CD8-positive, alpha-beta memory T cell (primary cell): Measurements from ENCODE around the gene TMEM134. TPM values are rescaled to one million over a fixed set of nuclear protein-coding genes. Genes with fewer than 3 reads are reported as not detected.
A peak's percentile ranks its signal among the peaks of the same experiment; 100 is the strongest.
"Not testable (repeated sequence)": the region's sequence is repeated elsewhere in the genome, so short reads cannot be mapped to it uniquely, and the experiment has no call there.

Source experiments
- CTCF ChIA-PET: fragments of 350-600 bp; sonication (Branson Sonifier 250); formaldehyde crosslinking; loops from one replicate; lab custom pipeline; 2021; ENCODE audit warnings: antibody characterized with exemption; lab: Charles Lee
- POLR2A ChIA-PET: fragments of 350-600 bp; sonication (Branson Sonifier 250); formaldehyde crosslinking; loops from one replicate; lab custom pipeline; 2021; ENCODE audit warnings: antibody characterized with exemption; lab: Charles Lee
- DNase-seq, 5 donors: peaks; one replicate each; pipeline versions ENCODE4 v3.0.0 to v3.0.0-alpha.2; 2020 to 2022; ENCODE audit warnings: mixed read lengths in 1 of 5
- H3K27ac ChIP-seq: one replicate; pipeline ENCODE4 v1.7.0; 2013; ENCODE audit warnings: low read depth, mild to moderate bottlenecking, low read length, moderate library complexity
- H3K27me3 ChIP-seq: 2 replicates; pipeline ENCODE4 v1.7.0; 2013; ENCODE audit warnings: low read length, mild to moderate bottlenecking; ENCODE audit not compliant: insufficient read depth, poor library complexity, severe bottlenecking
- H3K36me3 ChIP-seq: 2 replicates; pipeline ENCODE4 v1.7.0; 2013; ENCODE audit warnings: mild to moderate bottlenecking, low read length, moderate library complexity; ENCODE audit not compliant: insufficient read depth
- H3K4me1 ChIP-seq: 2 replicates; pipeline ENCODE4 v1.7.0; 2013; ENCODE audit warnings: mild to moderate bottlenecking, low read length, moderate library complexity; ENCODE audit not compliant: insufficient read depth
- H3K4me3 ChIP-seq: 2 replicates; pipeline ENCODE4 v1.7.0; 2013; ENCODE audit warnings: mild to moderate bottlenecking, low read length
- H3K9me3 ChIP-seq: 2 replicates; pipeline ENCODE4 v1.7.0; 2013; ENCODE audit warnings: mild to moderate bottlenecking, low read length
- H3K27ac Mint-ChIP-seq, 8 donors: one replicate each; pipeline ENCODE4 v1.8.0; 2020 to 2021; ENCODE audit warnings: mixed read lengths in 8 of 8, mild to moderate bottlenecking in 6 of 8, inconsistent platforms in 3 of 8, moderate library complexity in 3 of 8
- H3K27me3 Mint-ChIP-seq, 2 donors: one replicate each; pipeline ENCODE4 v1.8.0; 2020 to 2021; ENCODE audit warnings: mixed read lengths in 2 of 2, mild to moderate bottlenecking in 1 of 2, moderate library complexity in 1 of 2
- H3K36me3 Mint-ChIP-seq, 3 donors: one replicate each; pipeline ENCODE4 v1.8.0; 2020 to 2021; ENCODE audit warnings: mixed read lengths in 3 of 3, inconsistent platforms in 1 of 3, mild to moderate bottlenecking in 1 of 3
- H3K4me1 Mint-ChIP-seq, 3 donors: one replicate each; pipeline ENCODE4 v1.8.0; 2020 to 2021; ENCODE audit warnings: mixed read lengths in 3 of 3, inconsistent platforms in 1 of 3, mild to moderate bottlenecking in 1 of 3
- H3K4me3 Mint-ChIP-seq, 7 donors: one replicate each; pipeline ENCODE4 v1.8.0; 2020 to 2021; ENCODE audit warnings: mixed read lengths in 7 of 7, mild to moderate bottlenecking in 6 of 7, moderate library complexity in 4 of 7, inconsistent platforms in 2 of 7
- H3K9me3 Mint-ChIP-seq, 5 donors: one replicate each; pipeline ENCODE4 v1.8.0; 2020 to 2022; ENCODE audit warnings: mixed read lengths in 5 of 5, mild to moderate bottlenecking in 3 of 5, moderate library complexity in 2 of 5, inconsistent platforms in 1 of 5
- polyA plus RNA-seq: library from polyadenylated mRNA; unstranded; fragments of 300-500 nt; fragmentation: Illumina TruSeq; gene quantifications from one replicate; pipeline ENCODE4 v1.2.3, GENCODE V29; 2021
- total RNA-seq, 2 experiments: library from RNA; stranded (reverse); gene quantifications; one replicate each; pipeline ENCODE4 v1.2.3, GENCODE V29; 2021

The TMEM134 gene
- total and polyA plus RNA-seq, 3 experiments from 2014 or later, result 49.6 to 152 (median 57.9) TPM

GRCh38 chr11:67489203-67489884 is 20.3 kb upstream of the TMEM134 start:
- peaks cover 4 to 70% (median 12%) of the 10 kb centered on the region in 3 donors for H3K36me3 Mint-ChIP-seq
- no peaks in the 10 kb centered on the region for H3K27me3 Mint-ChIP-seq
- ChIA-PET CTCF (interaction anchor here (1.5 kb wide), 1 partner anchor 16 kb away, joined by 4 read pairs; the partner anchor contains the start of gene PITPNM1), POLR2A (interaction anchor here (0.5 to 1.2 kb wide), 2 partner anchors 52 to 87 kb away, joined by 5 to 10 read pairs; partner anchors contain the start of gene PTPRCAP)
- H3K9me3 Mint-ChIP-seq, result no peaks in the 10 kb centered on the region
- Histone ChIP-seq H3K9me3 (no peaks in the 10 kb centered on the region), H3K36me3 (peaks cover 27% of the 10 kb centered on the region), H3K4me3 (no peak overlapping the region), H3K27ac (no peak overlapping the region), H3K27me3 (no peaks in the 10 kb centered on the region), H3K4me1 (peaks cover 41% of the 10 kb centered on the region)
- H3K4me1 Mint-ChIP-seq, result peaks cover 41 to 54% (median 42%) of the 10 kb centered on the region in 3 donors
- H3K4me3 Mint-ChIP-seq, result peak overlapping the region in 1 of 7 donors; percentile 79
- no peak for DNase-seq
- H3K27ac Mint-ChIP-seq, result peak overlapping the region in 6 of 8 donors; percentile 47 to 93 (median 76)

DNA sequence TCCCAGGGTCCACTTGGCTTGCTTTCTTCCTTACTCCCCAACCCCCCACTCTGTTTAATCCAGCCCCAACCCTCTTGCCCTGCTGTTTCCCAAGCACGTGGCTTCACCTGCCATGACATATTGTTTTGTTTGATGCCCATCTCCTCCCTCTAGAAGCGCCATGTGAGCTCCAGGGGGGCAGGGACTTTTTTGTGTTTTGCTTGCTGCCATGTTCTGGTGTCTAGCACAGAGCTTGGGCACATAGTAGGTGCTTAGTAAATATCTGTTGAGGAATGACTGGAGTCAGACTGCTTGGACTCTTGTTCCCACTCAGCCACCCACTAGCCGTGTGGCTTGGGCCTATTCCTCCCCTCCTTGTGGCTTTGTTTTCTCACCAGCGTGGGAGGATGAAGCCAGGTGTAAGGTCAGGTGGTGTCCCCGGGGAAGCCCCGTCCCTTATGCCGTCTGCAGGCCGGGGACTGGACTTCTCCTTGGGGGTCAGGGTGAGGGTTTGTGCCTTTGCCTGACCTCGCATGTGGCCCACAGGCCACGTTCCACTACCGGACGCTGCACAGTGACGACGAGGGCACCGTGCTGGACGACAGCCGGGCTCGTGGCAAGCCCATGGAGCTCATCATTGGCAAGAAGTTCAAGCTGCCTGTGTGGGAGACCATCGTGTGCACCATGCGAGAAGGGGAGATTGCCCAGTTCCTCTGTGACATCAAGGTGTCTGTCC is 17.6 kb upstream of the TMEM134 start:
- Mint-ChIP-seq H3K27me3 (no peaks in the 10 kb centered on the region), H3K4me1 (peaks cover 60 to 75% (median 63%) of the 10 kb centered on the region in 3 donors), H3K27ac (peak overlapping the region; percentile 80 to 100 (median 94)), H3K9me3 (no peaks in the 10 kb centered on the region), H3K36me3 (peaks cover 4 to 61% (median 12%) of the 10 kb centered on the region in 3 donors), H3K4me3 (peak overlapping the region; percentile 79 to 96 (median 87))
- Histone ChIP-seq H3K4me3 (peak overlapping the region; percentile 41), H3K4me1 (peaks cover 57% of the 10 kb centered on the region), H3K27me3 (no peaks in the 10 kb centered on the region), H3K36me3 (peaks cover 21% of the 10 kb centered on the region), H3K9me3 (no peaks in the 10 kb centered on the region), H3K27ac (no peak overlapping the region)
- CTCF ChIA-PET, result interaction anchor here (1.8 to 3.2 kb wide), 6 partner anchors 18 to 135 kb away, joined by 4 to 15 read pairs (median 6); partner anchors contain the start of genes PITPNM1, PTPRCAP, RAD9A and TMEM134
- POLR2A ChIA-PET, result interaction anchor here (0.5 to 4.1 kb wide), 9 partner anchors 18 to 246 kb away, joined by 3 to 38 read pairs (median 5); partner anchors contain the start of genes PITPNM1, PTPRCAP and RAD9A
- DNase-seq, result peak in 1 of 5 donors; percentile 31

- H3K9me3 ChIP-seq, H3K27me3 Mint-ChIP-seq, H3K9me3 Mint-ChIP-seq, H3K27me3 ChIP-seq, H3K27ac ChIP-seq: not testable (repeated sequence)
- peak overlapping the region; percentile 41 for H3K4me3 ChIP-seq
- Mint-ChIP-seq H3K4me3 (peak overlapping the region; percentile 79 to 96 (median 87)), H3K27ac (peak overlapping the region; percentile 80 to 100 (median 94)), H3K4me1 (peaks cover 60 to 73% (median 63%) of the 10 kb centered on the region in 3 donors), H3K36me3 (peaks cover 4 to 55% (median 12%) of the 10 kb centered on the region in 3 donors)
- POLR2A ChIA-PET, result interaction anchor here (0.5 to 4.1 kb wide), 9 partner anchors 18 to 245 kb away, joined by 3 to 38 read pairs (median 4); partner anchors contain the start of genes PITPNM1, PTPRCAP and RAD9A
- CTCF ChIA-PET, result interaction anchor here (0.9 to 3.2 kb wide), 7 partner anchors 17 to 135 kb away, joined by 3 to 15 read pairs (median 6); partner anchors contain the start of genes PITPNM1, PTPRCAP, RAD9A and TMEM134
- peaks cover 21% of the 10 kb centered on the region for H3K36me3 ChIP-seq
- H3K4me1 ChIP-seq, result peaks cover 57% of the 10 kb centered on the region
- DNase-seq, result peak; percentile 28 to 64 (median 46)
These were observed 16.9 kb upstream of the TMEM134 start for GRCh38 chr11:67485873-67486361.

DNA sequence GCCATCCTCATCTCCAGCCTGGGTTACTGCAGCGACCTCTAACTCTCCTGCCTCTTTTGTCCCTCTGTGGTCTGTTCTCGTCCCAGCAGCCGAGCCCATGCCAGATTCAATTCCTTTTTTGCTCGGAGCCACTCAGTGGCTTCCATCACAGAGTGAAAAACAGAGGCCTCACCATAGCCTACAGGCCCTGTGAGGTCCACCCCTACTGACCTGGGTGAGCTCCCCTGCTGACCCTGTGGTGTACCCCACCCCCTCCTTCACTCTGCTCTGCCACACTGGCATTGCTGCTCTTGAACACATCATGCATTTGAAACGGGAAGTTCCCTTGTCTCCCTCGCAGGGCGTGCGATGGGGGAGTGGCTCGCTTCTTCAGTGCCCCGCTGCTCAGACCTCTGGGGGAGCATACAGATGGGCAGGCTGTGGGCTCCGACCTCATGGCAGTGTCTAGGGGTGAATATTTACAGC is 15.8 kb upstream of the TMEM134 start:
- Mint-ChIP-seq H3K36me3 (peaks cover 4 to 45% (median 12%) of the 10 kb centered on the region in 3 donors), H3K27me3 (no peaks in the 10 kb centered on the region), H3K9me3 (no peaks in the 10 kb centered on the region), H3K27ac (peak overlapping the region; percentile 90 to 100 (median 98)), H3K4me3 (peak overlapping the region; percentile 87 to 99 (median 95)), H3K4me1 (peaks cover 60 to 71% (median 62%) of the 10 kb centered on the region in 3 donors)
- peaks cover 57% of the 10 kb centered on the region for H3K4me1 ChIP-seq
- peak overlapping the region; percentile 96 for H3K4me3 ChIP-seq
- ChIA-PET CTCF (interaction anchor here (0.9 to 3.2 kb wide), 7 partner anchors 16 to 132 kb away, joined by 3 to 15 read pairs (median 5); partner anchors contain the start of genes PPP1CA, PTPRCAP and TMEM134), POLR2A (interaction anchor here (0.7 to 4.1 kb wide), 9 partner anchors 20 to 209 kb away, joined by 3 to 38 read pairs (median 7); partner anchors contain the start of genes PITPNM1, PPP1CA, PTPRCAP and RAD9A)
- no peaks in the 10 kb centered on the region for H3K27me3 ChIP-seq
- H3K36me3 ChIP-seq, result peaks cover 20% of the 10 kb centered on the region
- H3K9me3 ChIP-seq, result no peaks in the 10 kb centered on the region
- H3K27ac ChIP-seq, result peak overlapping the region; percentile 80
- peak; percentile 39 to 76 (median 57) for DNase-seq

- ChIA-PET POLR2A (interaction anchor here (1.0 to 4.1 kb wide), 13 partner anchors 8 to 243 kb away, joined by 3 to 38 read pairs (median 6); partner anchors contain the start of genes PITPNM1, POLD4, PPP1CA and PTPRCAP), CTCF (interaction anchor here (0.9 to 3.2 kb wide), 9 partner anchors 15 to 167 kb away, joined by 3 to 15 read pairs (median 4); partner anchors contain the start of genes PPP1CA, PTPRCAP and TMEM134)
- no peaks in the 10 kb centered on the region for H3K27me3 Mint-ChIP-seq
- H3K4me3 Mint-ChIP-seq, result peak overlapping the region; percentile 87 to 99 (median 95)
- DNase-seq, result peak; percentile 24 to 85 (median 69)
- no peaks in the 10 kb centered on the region for H3K9me3 Mint-ChIP-seq
- Histone ChIP-seq H3K36me3 (peaks cover 13% of the 10 kb centered on the region), H3K9me3 (no peaks in the 10 kb centered on the region), H3K4me3 (peak overlapping the region; percentile 96), H3K4me1 (peaks cover 57% of the 10 kb centered on the region), H3K27ac (peak overlapping the region; percentile 80), H3K27me3 (no peaks in the 10 kb centered on the region)
- peaks cover 4 to 40% (median 8%) of the 10 kb centered on the region in 3 donors for H3K36me3 Mint-ChIP-seq
- peaks cover 55 to 67% (median 58%) of the 10 kb centered on the region in 3 donors for H3K4me1 Mint-ChIP-seq
- H3K27ac Mint-ChIP-seq, result peak overlapping the region; percentile 90 to 100 (median 98)
These were observed 15.0 kb upstream of the TMEM134 start for GRCh38 chr11:67483831-67484665.

DNA sequence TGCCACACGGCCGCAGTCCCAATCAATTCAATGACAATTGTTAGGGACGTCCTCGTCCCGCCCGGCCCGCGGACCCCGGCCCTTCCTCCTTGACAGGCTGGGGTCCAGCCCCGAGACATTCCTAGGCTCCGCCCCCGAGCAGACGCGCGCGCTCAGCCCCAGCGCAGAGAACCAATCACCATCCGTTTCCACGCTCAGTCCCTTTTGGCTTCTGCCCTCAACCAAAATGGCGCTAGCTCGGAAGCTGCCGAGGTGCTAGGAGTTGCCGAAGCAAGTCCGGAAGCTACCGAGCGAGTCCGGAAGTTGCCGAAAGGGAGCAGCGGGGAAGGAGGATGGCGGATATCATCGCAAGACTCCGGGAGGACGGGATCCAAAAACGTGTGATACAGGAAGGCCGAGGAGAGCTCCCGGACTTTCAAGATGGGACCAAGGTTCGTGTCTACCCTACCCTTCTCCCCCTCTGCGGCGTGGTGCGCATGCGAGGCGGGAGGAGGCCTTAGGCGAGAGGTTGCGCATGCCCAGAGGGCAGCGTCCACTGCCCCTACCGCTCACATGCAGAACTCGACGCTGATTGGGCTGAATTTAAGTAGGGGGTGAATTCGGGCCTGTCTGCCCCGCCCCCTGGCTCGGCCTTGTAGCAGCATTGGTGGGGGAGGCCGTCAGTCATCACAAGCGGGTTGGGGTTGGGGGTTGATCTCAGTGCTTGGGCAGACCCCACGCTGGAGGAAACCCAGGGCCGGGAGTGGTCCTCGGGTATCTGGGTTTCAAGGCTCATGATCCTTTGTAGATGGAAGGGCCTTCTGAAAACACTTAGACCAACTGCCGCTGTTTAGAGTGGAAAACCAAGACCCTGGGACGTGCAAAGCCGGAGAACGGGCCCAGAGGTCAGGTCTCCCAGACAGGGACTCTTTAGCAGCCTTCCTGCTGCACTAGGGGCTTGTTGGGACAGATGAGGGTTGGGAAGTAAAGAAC is 14.1 kb upstream of the TMEM134 start, which contains the start of gene AIP:
AIP (plus strand) TSS at position 200 of the 972 bp plus-strand sequence; CDS start at position 333, 133 bp downstream.
- Histone ChIP-seq H3K4me1 (peaks cover 51% of the 10 kb centered on the region), H3K27ac (peak within 1 kb of the TSS; percentile 80), H3K4me3 (peak within 1 kb of the TSS; percentile 96), H3K36me3 (peaks cover 11% of the 10 kb centered on the region), H3K9me3 (no peaks in the 10 kb centered on the region), H3K27me3 (no peaks in the 10 kb centered on the region)
- CTCF ChIA-PET, result interaction anchor here (0.7 to 3.2 kb wide), 15 partner anchors 9 to 166 kb away, joined by 3 to 15 read pairs (median 4); partner anchors contain the start of genes CDK2AP2, PITPNM1, PPP1CA and PTPRCAP
- Mint-ChIP-seq H3K27ac (peak within 1 kb of the TSS; percentile 90 to 100 (median 98)), H3K36me3 (peaks cover 4 to 31% (median 7%) of the 10 kb centered on the region in 3 donors), H3K27me3 (no peaks in the 10 kb centered on the region), H3K9me3 (no peaks in the 10 kb centered on the region), H3K4me3 (peak within 1 kb of the TSS; percentile 87 to 99 (median 95)), H3K4me1 (peaks cover 49 to 58% (median 57%) of the 10 kb centered on the region in 3 donors)
- POLR2A ChIA-PET, result interaction anchor here (0.6 to 4.1 kb wide), 19 partner anchors 9 to 1906 kb away, joined by 3 to 38 read pairs (median 5); partner anchors contain the start of genes PITPNM1, POLD4, PPP1CA and PTPRCAP
- DNase-seq, result peak; percentile 96 to 98 (median 96)
